GM19455 (cell line): ENCODE measurements around the gene COMP.

Experiments used
- ATAC-seq: cut with Tn5 transposase; IDR thresholded peaks from one replicate; pipeline ENCODE4 v1.9.1; 2021; ENCODE audit not compliant: unreplicated experiment

Gene COMP

GRCh38 chr19:18770663-18771327, 20.3 kb downstream of the COMP start:
- ATAC-seq: no peak

GRCh38 chr19:18769989-18770528, 21.0 kb downstream of the COMP start:
- ATAC-seq: no peak

GRCh38 chr19:18768997-18769891, 21.9 kb downstream of the COMP start:
- ATAC-seq: no peak

GRCh38 chr19:18768046-18768771, 22.9 kb downstream of the COMP start:
- ATAC-seq: no peak

GRCh38 chr19:18765224-18765623, 25.9 kb downstream of the COMP start:
- ATAC-seq: no peak

- ATAC-seq: no peak
Measured at GRCh38 chr19:18764591-18765051, 26.5 kb downstream of the COMP start.

- ATAC-seq: no peak
Measured at GRCh38 chr19:18763674-18764590, 27.2 kb downstream of the COMP start.

- ATAC-seq: no peak
Measured at GRCh38 chr19:18762125-18763023, 28.7 kb downstream of the COMP start.

- ATAC-seq: no peak
Measured at GRCh38 chr19:18761531-18762110, 29.5 kb downstream of the COMP start.

GRCh38 chr19:18760440-18761383, 30.4 kb downstream of the COMP start:
- no peak for ATAC-seq

GRCh38 chr19:18759995-18760426, 31.1 kb downstream of the COMP start:
- no peak for ATAC-seq

GRCh38 chr19:18759304-18759994, 31.7 kb downstream of the COMP start:
- no peak for ATAC-seq

GRCh38 chr19:18756896-18757295, 34.2 kb downstream of the COMP start:
- no peak for ATAC-seq

- no peak for ATAC-seq
Measured at GRCh38 chr19:18754501-18754900, 36.6 kb downstream of the COMP start.

- no peak for ATAC-seq
Measured at GRCh38 chr19:18751571-18751970, 39.5 kb downstream of the COMP start.

- ATAC-seq: no peak
Measured at GRCh38 chr19:18750295-18750970, 40.7 kb downstream of the COMP start.
